Mesenchymal stem cell (in vitro differentiated cells and primary cell): ENCODE measurements around the gene TK2.

Source experiments
- DNase-seq: peaks from one replicate; pipeline ENCODE4 v3.0.0-alpha.2; 2013
- H2AFZ ChIP-seq: one replicate; pipeline ENCODE4 v1.6.1; 2013; ENCODE audit warnings: low read depth, mild to moderate bottlenecking, control low read depth, inconsistent platforms, low read length, moderate library complexity
- H2AK5ac ChIP-seq: 2 replicates; pipeline ENCODE4 v1.6.1; 2013; ENCODE audit warnings: low read length, moderate library complexity, mild to moderate bottlenecking, inconsistent platforms; ENCODE audit not compliant: severe bottlenecking
- H2BK120ac ChIP-seq: one replicate; pipeline ENCODE4 v1.6.1; 2013; ENCODE audit warnings: low read depth, mild to moderate bottlenecking, inconsistent platforms, low read length, moderate library complexity
- H2BK12ac ChIP-seq, 2 experiments: one replicate each; pipeline ENCODE4 v1.6.1; 2013; ENCODE audit warnings: inconsistent platforms in 2 of 2, low read length in 2 of 2, mild to moderate bottlenecking in 2 of 2, moderate library complexity in 2 of 2, control low read depth in 1 of 2
- H2BK15ac ChIP-seq: one replicate; pipeline ENCODE4 v1.6.1; 2013; ENCODE audit warnings: mild to moderate bottlenecking, low read depth, inconsistent platforms; ENCODE audit not compliant: poor library complexity, severe bottlenecking
- H2BK5ac ChIP-seq: 2 replicates; pipeline ENCODE4 v1.6.1; 2013; ENCODE audit warnings: low read depth, mild to moderate bottlenecking, low read length, control low read depth, inconsistent platforms; ENCODE audit not compliant: poor library complexity, severe bottlenecking
- H3K14ac ChIP-seq, 2 experiments: one replicate each; pipeline ENCODE4 v1.6.1; 2013; ENCODE audit warnings: inconsistent platforms in 2 of 2, low read length in 2 of 2, control low read depth in 1 of 2, mild to moderate bottlenecking in 1 of 2, moderate library complexity in 1 of 2
- H3K18ac ChIP-seq, 2 experiments: one replicate each; pipeline ENCODE4 v1.6.1; 2013; ENCODE audit warnings: inconsistent platforms in 2 of 2, low read length in 2 of 2, control low read depth in 1 of 2, low read depth in 1 of 2, mild to moderate bottlenecking in 1 of 2
- H3K23ac ChIP-seq, 2 experiments: one replicate each; pipeline ENCODE4 v1.6.1; 2013; ENCODE audit warnings: inconsistent platforms in 2 of 2, low read length in 2 of 2, mild to moderate bottlenecking in 2 of 2, moderate library complexity in 2 of 2, control low read depth in 1 of 2
- H3K27ac ChIP-seq: 2 replicates; pipeline ENCODE4 v1.5.1; 2013; ENCODE audit warnings: mild to moderate bottlenecking, moderate library complexity, low read length, control low read depth, inconsistent platforms; ENCODE audit not compliant: poor library complexity, severe bottlenecking
- H3K27me3 ChIP-seq, 2 experiments: 2 replicates each; pipeline versions ENCODE4 v1.6.1 to v1.7.0; 2013; ENCODE audit warnings: low read length in 2 of 2, mild to moderate bottlenecking in 2 of 2, moderate library complexity in 2 of 2, control low read depth in 1 of 2, inconsistent platforms in 1 of 2; ENCODE audit not compliant: control insufficient read depth in 1 of 2, insufficient read depth in 1 of 2
- H3K36me3 ChIP-seq, 2 experiments: 2 replicates each; pipeline versions ENCODE4 v1.6.1 to v1.7.0; 2013; ENCODE audit warnings: low read length in 2 of 2, control low read depth in 1 of 2, inconsistent platforms in 1 of 2, low read depth in 1 of 2, mild to moderate bottlenecking in 1 of 2; ENCODE audit not compliant: insufficient read depth in 2 of 2, control insufficient read depth in 1 of 2
- H3K4ac ChIP-seq, 2 experiments: one replicate each; pipeline ENCODE4 v1.6.1; 2013; ENCODE audit warnings: inconsistent platforms in 2 of 2, low read length in 2 of 2, mild to moderate bottlenecking in 2 of 2, moderate library complexity in 2 of 2, control low read depth in 1 of 2, low read depth in 1 of 2
- H3K4me1 ChIP-seq: 2 replicates; pipeline ENCODE4 v1.6.1; 2013; ENCODE audit warnings: low read depth, low read length, control low read depth; ENCODE audit not compliant: control insufficient read depth, insufficient read depth
- H3K4me2 ChIP-seq: 2 replicates; pipeline ENCODE4 v1.6.1; 2013; ENCODE audit warnings: low read length, mild to moderate bottlenecking, inconsistent platforms; ENCODE audit not compliant: poor library complexity, severe bottlenecking
- H3K4me3 ChIP-seq, 2 experiments: 2 replicates each; pipeline versions ENCODE4 v1.5.1 to v1.7.0; 2013; ENCODE audit warnings: low read length in 2 of 2, mild to moderate bottlenecking in 2 of 2, control low read depth in 1 of 2, low read depth in 1 of 2; ENCODE audit not compliant: insufficient read depth in 1 of 2
- H3K79me1 ChIP-seq: replicated peaks from 2 replicates; pipeline ENCODE4 v1.6.1; 2013; ENCODE audit warnings: mild to moderate bottlenecking, control low read depth, low read length, inconsistent platforms; ENCODE audit not compliant: poor library complexity, severe bottlenecking
- H3K9ac ChIP-seq: 2 replicates; pipeline ENCODE4 v1.7.0; 2013; ENCODE audit warnings: mild to moderate bottlenecking, low read length, moderate library complexity
- H3K9me3 ChIP-seq: 2 replicates; pipeline ENCODE4 v1.7.0; 2013; ENCODE audit warnings: mild to moderate bottlenecking, low read length; ENCODE audit not compliant: control insufficient read depth
- H4K8ac ChIP-seq: one replicate; pipeline ENCODE4 v1.6.1; 2013; ENCODE audit warnings: inconsistent platforms, mild to moderate bottlenecking, low read length, moderate library complexity
- H4K91ac ChIP-seq: one replicate; pipeline ENCODE4 v1.6.1; 2013; ENCODE audit warnings: mild to moderate bottlenecking, low read length, inconsistent platforms
- WGBS: methylation state at CpG from one replicate; pipeline ENCODE4 v1.1.7; 2013; ENCODE audit warnings: mixed read lengths; 5-methylcytosine and 5-hydroxymethylcytosine counted together

Gene TK2

DNA sequence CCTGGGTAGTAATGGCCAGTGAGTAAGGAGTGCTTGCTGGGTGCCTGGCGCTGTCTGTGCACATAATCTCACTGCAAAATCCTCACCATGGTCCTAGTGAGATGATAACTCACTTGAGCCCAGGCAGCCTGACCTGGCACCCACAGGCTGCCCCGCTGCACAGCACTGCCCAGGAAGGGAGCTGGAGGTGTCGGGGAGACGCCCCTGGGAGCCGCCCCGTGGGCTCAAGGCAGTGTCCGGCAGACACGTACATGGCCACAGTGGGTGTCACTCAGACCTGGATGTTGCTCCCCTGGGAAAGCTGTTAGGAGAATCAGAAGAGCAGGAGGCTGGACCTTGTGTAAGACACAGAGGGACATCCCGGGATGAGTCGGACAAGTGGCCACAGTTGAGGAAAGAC, 78.7 kb downstream of the TK2 start:
- Histone ChIP-seq H2AFZ (no peak overlapping the region), H3K27me3 (peaks cover 0 to 10% of the 10 kb centered on the region in 2 experiments), H3K4me2 (no peak overlapping the region), H3K14ac (no peak overlapping the region), H4K8ac (no peak overlapping the region), H4K91ac (no peak overlapping the region), H3K18ac (no peak overlapping the region), H3K9me3 (peaks cover 5% of the 10 kb centered on the region), H3K27ac (no peak overlapping the region), H2BK120ac (no peak overlapping the region), H3K4me1 (peaks cover 25% of the 10 kb centered on the region), H2BK5ac (no peak overlapping the region), H2AK5ac (no peak overlapping the region), H3K4ac (no peak overlapping the region), H3K4me3 (no peak overlapping the region), H3K36me3 (peaks cover 0 to 37% of the 10 kb centered on the region in 2 experiments), H3K23ac (no peak overlapping the region), H3K9ac (no peak overlapping the region), H2BK12ac (no peak overlapping the region), H2BK15ac (no peak overlapping the region), H3K79me1 (no peaks in the 10 kb centered on the region)
- no peak for DNase-seq
- 94% methylated on average over 10 of the region's 10 CpGs for WGBS

DNA sequence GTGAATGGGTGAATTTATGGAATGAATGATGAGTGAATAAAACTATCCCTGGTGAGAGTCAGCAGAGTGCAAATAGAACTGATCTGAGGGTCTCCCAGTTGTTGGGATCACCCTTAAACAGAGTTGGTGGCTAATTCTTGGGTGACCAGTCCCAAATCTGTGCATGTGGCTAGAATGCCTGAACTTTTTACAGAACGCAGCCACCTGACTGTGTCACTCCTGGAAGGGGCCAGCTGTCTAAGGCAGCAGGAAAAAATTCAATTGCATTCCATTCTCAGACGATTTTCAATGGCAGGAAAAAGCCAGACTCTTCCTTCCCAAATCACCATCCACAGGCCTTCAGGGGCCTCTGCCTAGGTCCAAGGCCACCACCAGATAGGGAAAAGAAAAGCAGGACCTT, 79.4 kb downstream of the TK2 start:
- Histone ChIP-seq H3K27ac (no peak overlapping the region), H3K9ac (no peak overlapping the region), H3K4me2 (no peak overlapping the region), H3K9me3 (peaks cover 5% of the 10 kb centered on the region), H2BK5ac (no peak overlapping the region), H3K4me3 (no peak overlapping the region), H3K36me3 (peaks cover 0 to 37% of the 10 kb centered on the region in 2 experiments), H4K8ac (no peak overlapping the region), H3K4ac (no peak overlapping the region), H2AFZ (no peak overlapping the region), H2BK12ac (no peak overlapping the region), H3K18ac (no peak overlapping the region), H2BK15ac (no peak overlapping the region), H3K23ac (no peak overlapping the region), H3K79me1 (no peaks in the 10 kb centered on the region), H3K4me1 (peaks cover 25% of the 10 kb centered on the region), H3K14ac (no peak overlapping the region), H4K91ac (no peak overlapping the region), H2AK5ac (no peak overlapping the region), H2BK120ac (no peak overlapping the region), H3K27me3 (peaks cover 0 to 10% of the 10 kb centered on the region in 2 experiments)
- WGBS, result 41% methylated on average over 2 of the region's 2 CpGs
- DNase-seq, result no peak

DNA sequence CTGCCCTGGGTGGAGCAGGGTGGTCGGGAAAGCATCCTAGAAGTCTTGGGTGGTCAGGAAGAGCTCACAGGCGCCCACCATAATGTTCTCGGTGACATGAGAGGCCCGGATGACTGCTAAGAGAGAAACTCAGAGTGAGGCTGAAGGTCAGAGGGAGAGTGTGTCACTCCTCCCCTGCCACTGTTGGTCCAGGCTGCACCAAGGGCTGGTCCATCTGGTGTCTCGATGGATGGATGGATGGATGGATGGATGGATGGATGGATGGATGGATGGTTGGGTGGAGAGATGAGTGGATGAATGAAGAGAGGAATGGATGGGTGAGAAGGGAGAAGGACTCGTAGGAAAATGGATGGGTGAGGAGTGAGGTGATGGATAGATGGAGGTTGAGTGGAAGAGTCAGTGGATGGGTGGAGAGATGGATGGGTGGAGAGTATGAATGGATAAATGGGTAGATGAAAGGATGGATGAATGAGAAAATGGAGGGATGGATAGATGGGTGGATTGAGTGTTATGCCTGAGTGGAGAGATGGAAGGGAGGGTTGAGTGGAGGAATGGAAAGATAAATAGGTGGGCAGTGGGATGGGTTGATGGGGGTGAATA, 79.9 kb downstream of the TK2 start:
- Histone ChIP-seq H3K18ac (no peak overlapping the region), H3K4me3 (no peak overlapping the region), H2BK15ac (no peak overlapping the region), H3K4me1 (peaks cover 21% of the 10 kb centered on the region), H3K4me2 (no peak overlapping the region), H3K36me3 (peaks cover 0 to 37% of the 10 kb centered on the region in 2 experiments), H3K14ac (no peak overlapping the region), H2BK120ac (no peak overlapping the region), H3K27ac (no peak overlapping the region), H4K8ac (no peak overlapping the region), H2AFZ (no peak overlapping the region), H3K9me3 (peaks cover 5% of the 10 kb centered on the region), H2BK5ac (no peak overlapping the region), H3K79me1 (no peaks in the 10 kb centered on the region), H3K9ac (no peak overlapping the region), H3K4ac (no peak overlapping the region), H2BK12ac (no peak overlapping the region), H3K23ac (no peak overlapping the region), H3K27me3 (peaks cover 0 to 6% of the 10 kb centered on the region in 2 experiments), H2AK5ac (no peak overlapping the region), H4K91ac (no peak overlapping the region)
- WGBS, result 80% methylated on average over 6 of the region's 6 CpGs
- no peak for DNase-seq

DNA sequence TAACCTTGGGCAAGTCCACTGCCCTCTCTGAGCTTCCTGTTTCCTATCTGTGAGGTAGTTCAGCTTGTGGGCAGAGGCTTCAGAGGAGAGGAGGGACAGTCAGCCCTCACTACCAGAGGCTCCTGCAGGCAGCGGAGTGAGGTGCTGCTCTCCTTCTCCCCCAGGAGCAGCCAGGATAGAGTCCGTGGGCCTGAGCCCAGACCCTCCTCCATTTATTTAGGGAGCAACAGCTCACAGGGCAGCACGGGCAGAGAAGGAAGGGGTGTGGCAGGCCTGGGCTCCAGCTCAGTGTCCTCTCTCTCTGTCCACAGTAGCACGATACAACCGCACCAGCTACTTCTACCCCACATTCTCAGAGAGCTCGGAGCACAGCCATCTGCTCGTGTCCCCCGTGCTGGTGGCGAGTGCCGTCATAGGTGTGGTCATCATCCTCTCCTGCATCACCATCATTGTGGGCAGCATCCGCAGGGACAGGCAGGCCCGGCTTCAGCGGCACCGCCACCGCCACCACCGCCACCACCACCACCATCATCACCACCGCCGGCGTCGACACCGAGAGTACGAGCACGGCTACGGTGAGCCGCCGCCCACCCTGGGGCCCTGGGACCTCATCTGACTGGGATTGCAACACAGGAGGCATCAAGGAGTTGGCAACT, 80.5 kb downstream of the TK2 start:
- no peaks in the 10 kb centered on the region for H3K79me1 ChIP-seq
- no peak overlapping the region for H2BK5ac ChIP-seq
- H3K4me1 ChIP-seq, result peaks cover 17% of the 10 kb centered on the region
- H3K14ac ChIP-seq, result no peak overlapping the region
- H4K91ac ChIP-seq, result no peak overlapping the region
- H2BK15ac ChIP-seq, result no peak overlapping the region
- WGBS, result 91% methylated on average over 26 of the region's 26 CpGs
- H3K4ac ChIP-seq, result no peak overlapping the region
- DNase-seq, result no peak
- peaks cover 0 to 37% of the 10 kb centered on the region in 2 experiments for H3K36me3 ChIP-seq
- H3K4me3 ChIP-seq, result no peak overlapping the region
- no peak overlapping the region for H3K4me2 ChIP-seq
- H2AK5ac ChIP-seq, result no peak overlapping the region
- H3K27ac ChIP-seq, result no peak overlapping the region
- no peak overlapping the region for H2BK120ac ChIP-seq
- H3K9ac ChIP-seq, result no peak overlapping the region
- no peak overlapping the region for H2BK12ac ChIP-seq
- H3K23ac ChIP-seq, result no peak overlapping the region
- no peak overlapping the region for H3K18ac ChIP-seq
- peaks cover 5% of the 10 kb centered on the region for H3K9me3 ChIP-seq
- H4K8ac ChIP-seq, result no peak overlapping the region
- peaks cover 0 to 3% of the 10 kb centered on the region in 2 experiments for H3K27me3 ChIP-seq
- no peak overlapping the region for H2AFZ ChIP-seq
